ENCODE data around the gene ATP1A2. TPM values are rescaled to one million over a fixed set of nuclear protein-coding genes. Genes with fewer than 3 reads are reported as not detected.

ATP1A2 gene
- total and polyA plus RNA-seq, 2 donors (not counting 1 experiment from before 2014, with no cell fraction given) = not detected

DNA sequence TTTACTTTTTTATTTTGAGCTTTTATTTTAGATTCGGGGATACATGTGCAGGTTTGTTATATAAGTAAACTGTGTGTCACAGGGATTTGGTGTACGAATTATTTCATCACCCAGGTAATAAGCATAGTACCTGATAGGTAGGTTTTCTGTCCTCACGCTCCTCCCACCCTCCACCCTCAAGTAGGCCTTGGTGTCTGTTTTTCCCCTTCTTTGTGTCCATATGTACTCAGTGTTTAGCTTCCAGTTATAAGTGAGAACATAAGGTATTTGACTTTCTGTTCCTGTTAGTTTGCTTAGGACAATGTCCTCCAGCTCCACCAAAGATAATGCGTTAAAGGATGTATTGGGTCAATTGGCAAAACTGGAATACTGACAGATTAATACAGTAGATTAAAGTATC lies 41.6 kb downstream of the ATP1A2 start:
- ChIA-PET CTCF (interaction anchor here (1.0 kb wide), 1 partner anchor 220 kb away, joined by 3 read pairs; no protein-coding TSS in a partner anchor), POLR2A (no interaction called here)
- ATAC-seq (ENCODE audit: low read depth) = no peak
- Histone ChIP-seq H3K4me2 (replicated peaks; ENCODE audit: low read depth, low read length, poor library complexity, severe bottlenecking) (no peak overlapping the region), H4K20me1 (ENCODE audit: control insufficient read depth, insufficient read depth, low read length, poor library complexity, severe bottlenecking) (no peaks in the 10 kb centered on the region), H3K4me3 (ENCODE audit: control extremely low read depth in 1 of 5, extremely low read depth in 1 of 5, insufficient read depth in 1 of 5, low read depth in 2 of 5, low read length in 4 of 5) (no peak overlapping the region), H3K79me2 (ENCODE audit: control insufficient read depth, insufficient read depth, low read length) (no peaks in the 10 kb centered on the region), H3K9ac (ENCODE audit: low read length) (no peak overlapping the region), H3K4me1 (ENCODE audit: control insufficient read depth in 2 of 2, insufficient read depth in 2 of 2, low read length in 2 of 2) (no peaks in the 10 kb centered on the region), H3K27ac (ENCODE audit: low read length in 2 of 2) (no peak overlapping the region), H3K27me3 (replicated peaks in 1 of 4; ENCODE audit: control extremely low read depth in 1 of 4, control insufficient read depth in 3 of 4, insufficient read depth in 4 of 4, low read length in 3 of 4) (no peaks in the 10 kb centered on the region), H2AFZ (ENCODE audit: insufficient read depth, low read depth, low read length, poor library complexity, severe bottlenecking) (no peak overlapping the region), H3K36me3 (replicated peaks in 1 of 2; ENCODE audit: control extremely low read depth in 1 of 2, control insufficient read depth in 1 of 2, extremely low read depth in 1 of 2, insufficient read depth in 2 of 2, low read length in 1 of 2) (no peaks in the 10 kb centered on the region), H3K9me3 (ENCODE audit: control extremely low read depth in 1 of 3, control insufficient read depth in 2 of 3, insufficient read depth in 1 of 3, low read length in 2 of 3) (no peaks in the 10 kb centered on the region)
- peaks cover 8% of the 10 kb centered on the region for H3K27me3 Mint-ChIP-seq
- WGBS (ENCODE audit: insufficient coverage) = no CpG with 5 or more reads among the region's 4 CpGs
- TF ChIP-seq, protein P1, sequence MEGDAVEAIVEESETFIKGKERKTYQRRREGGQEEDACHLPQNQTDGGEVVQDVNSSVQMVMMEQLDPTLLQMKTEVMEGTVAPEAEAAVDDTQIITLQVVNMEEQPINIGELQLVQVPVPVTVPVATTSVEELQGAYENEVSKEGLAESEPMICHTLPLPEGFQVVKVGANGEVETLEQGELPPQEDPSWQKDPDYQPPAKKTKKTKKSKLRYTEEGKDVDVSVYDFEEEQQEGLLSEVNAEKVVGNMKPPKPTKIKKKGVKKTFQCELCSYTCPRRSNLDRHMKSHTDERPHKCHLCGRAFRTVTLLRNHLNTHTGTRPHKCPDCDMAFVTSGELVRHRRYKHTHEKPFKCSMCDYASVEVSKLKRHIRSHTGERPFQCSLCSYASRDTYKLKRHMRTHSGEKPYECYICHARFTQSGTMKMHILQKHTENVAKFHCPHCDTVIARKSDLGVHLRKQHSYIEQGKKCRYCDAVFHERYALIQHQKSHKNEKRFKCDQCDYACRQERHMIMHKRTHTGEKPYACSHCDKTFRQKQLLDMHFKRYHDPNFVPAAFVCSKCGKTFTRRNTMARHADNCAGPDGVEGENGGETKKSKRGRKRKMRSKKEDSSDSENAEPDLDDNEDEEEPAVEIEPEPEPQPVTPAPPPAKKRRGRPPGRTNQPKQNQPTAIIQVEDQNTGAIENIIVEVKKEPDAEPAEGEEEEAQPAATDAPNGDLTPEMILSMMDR (IDR thresholded peaks at IDR 0.05) = no peak
- TF ChIP-seq EZH2 (IDR thresholded peaks at IDR 0.05; ENCODE audit: borderline replicate concordance, insufficient read depth, low read depth, low read length, poor library complexity, severe bottlenecking) = no peak
- no peak overlapping the region for H3K27ac Mint-ChIP-seq
- no peak overlapping the region for H3K4me3 Mint-ChIP-seq
- H3K4me1 Mint-ChIP-seq = no peaks in the 10 kb centered on the region
- intact Hi-C loops (cut with micrococcal nuclease) = no loop called here
- no peak for DNase-seq
- H3K9me3 Mint-ChIP-seq (ENCODE audit: insufficient read depth) = no peaks in the 10 kb centered on the region

GRCh38 chr1:160158031-160158430 lies 42.5 kb downstream of the ATP1A2 start:
- Mint-ChIP-seq H3K9me3 (ENCODE audit: insufficient read depth) (no peaks in the 10 kb centered on the region), H3K27ac (no peak overlapping the region), H3K4me3 (no peak overlapping the region), H3K4me1 (no peaks in the 10 kb centered on the region), H3K27me3 (peaks cover 4% of the 10 kb centered on the region)
- POLR2A ChIA-PET = no interaction called here
- Histone ChIP-seq H2AFZ (ENCODE audit: insufficient read depth, low read depth, low read length, poor library complexity, severe bottlenecking) (no peak overlapping the region), H4K20me1 (ENCODE audit: control insufficient read depth, insufficient read depth, low read length, poor library complexity, severe bottlenecking) (no peaks in the 10 kb centered on the region), H3K9me3 (ENCODE audit: control extremely low read depth in 1 of 3, control insufficient read depth in 2 of 3, insufficient read depth in 1 of 3, low read length in 2 of 3) (no peaks in the 10 kb centered on the region), H3K79me2 (ENCODE audit: control insufficient read depth, insufficient read depth, low read length) (no peaks in the 10 kb centered on the region), H3K4me2 (replicated peaks; ENCODE audit: low read depth, low read length, poor library complexity, severe bottlenecking) (no peak overlapping the region), H3K27me3 (replicated peaks in 1 of 4; ENCODE audit: control extremely low read depth in 1 of 4, control insufficient read depth in 3 of 4, insufficient read depth in 4 of 4, low read length in 3 of 4) (no peaks in the 10 kb centered on the region), H3K36me3 (replicated peaks in 1 of 2; ENCODE audit: control extremely low read depth in 1 of 2, control insufficient read depth in 1 of 2, extremely low read depth in 1 of 2, insufficient read depth in 2 of 2, low read length in 1 of 2) (no peaks in the 10 kb centered on the region), H3K9ac (ENCODE audit: low read length) (no peak overlapping the region), H3K4me1 (ENCODE audit: control insufficient read depth in 2 of 2, insufficient read depth in 2 of 2, low read length in 2 of 2) (no peaks in the 10 kb centered on the region), H3K4me3 (ENCODE audit: control extremely low read depth in 1 of 5, extremely low read depth in 1 of 5, insufficient read depth in 1 of 5, low read depth in 2 of 5, low read length in 4 of 5) (no peak overlapping the region), H3K27ac (ENCODE audit: low read length in 2 of 2) (no peak overlapping the region)
- DNase-seq = no peak
- TF ChIP-seq, protein P1 (IDR thresholded peaks at IDR 0.05) = no peak
- 90% methylated on average over 2 of the region's 3 CpGs for WGBS (ENCODE audit: insufficient coverage)
- ATAC-seq (ENCODE audit: low read depth) = no peak
- intact Hi-C loops (cut with micrococcal nuclease) = no loop called here
- CTCF ChIA-PET = interaction anchor here (0.5 kb wide), 1 partner anchor 93 kb away, joined by 3 read pairs; no protein-coding TSS in a partner anchor
